Measurements from ENCODE around the gene TRAM2.

Gene TRAM2

GRCh38 chr6:52502306-52503029 is 74.4 kb downstream of the TRAM2 start:
- WGBS (ENCODE audit: insufficient coverage): 87% methylated on average over 18 of the region's 20 CpGs
- Histone ChIP-seq H3K36me3 (ENCODE audit: control insufficient read depth in 4 of 4, insufficient read depth in 4 of 4, low read length in 3 of 4) (peaks cover 0 to 38% (median 19%) of the 10 kb centered on the region in 4 experiments), H3K27me3 (replicated peaks in 2 of 5; ENCODE audit: control insufficient read depth in 4 of 5, insufficient read depth in 5 of 5, low read length in 4 of 5) (no peaks in the 10 kb centered on the region), H3K4me3 (ENCODE audit: control insufficient read depth in 1 of 7, extremely low read depth in 1 of 7, insufficient read depth in 4 of 7, low read depth in 2 of 7, low read length in 6 of 7) (no peak overlapping the region), H3K27ac (ENCODE audit: insufficient read depth in 1 of 2, low read depth in 1 of 2, low read length in 2 of 2, poor library complexity in 1 of 2, severe bottlenecking in 2 of 2) (no peak overlapping the region), H3K4me1 (ENCODE audit: control extremely low read depth in 1 of 4, control insufficient read depth in 4 of 4, insufficient read depth in 4 of 4, low read length in 3 of 4) (peaks cover 0 to 16% (median 14%) of the 10 kb centered on the region in 4 experiments), H3K9me3 (ENCODE audit: control extremely low read depth in 1 of 5, control insufficient read depth in 4 of 5, insufficient read depth in 2 of 5, low read depth in 1 of 5, low read length in 4 of 5) (no peaks in the 10 kb centered on the region)
- CTCF ChIA-PET: no interaction called here
- DNase-seq: no peak
- POLR2A ChIA-PET: no interaction called here

GRCh38 chr6:52500238-52501129 is 76.4 kb downstream of the TRAM2 start:
- WGBS (ENCODE audit: insufficient coverage): 100% methylated on average over 4 of the region's 9 CpGs
- H3K9me3 ChIP-seq (ENCODE audit: control extremely low read depth in 1 of 5, control insufficient read depth in 4 of 5, insufficient read depth in 2 of 5, low read depth in 1 of 5, low read length in 4 of 5): no peaks in the 10 kb centered on the region
- peaks cover 0 to 16% (median 14%) of the 10 kb centered on the region in 4 experiments for H3K4me1 ChIP-seq (ENCODE audit: control extremely low read depth in 1 of 4, control insufficient read depth in 4 of 4, insufficient read depth in 4 of 4, low read length in 3 of 4)
- CTCF ChIA-PET: interaction anchor here (1.7 kb wide), 1 partner anchor 76 kb away, joined by 4 read pairs; the partner anchor contains the start of gene TRAM2
- POLR2A ChIA-PET: no interaction called here
- DNase-seq: no peak
- H3K36me3 ChIP-seq (ENCODE audit: control insufficient read depth in 4 of 4, insufficient read depth in 4 of 4, low read length in 3 of 4): peaks cover 0 to 25% (median 12%) of the 10 kb centered on the region in 4 experiments
- no peaks in the 10 kb centered on the region for H3K27me3 ChIP-seq (replicated peaks in 2 of 5; ENCODE audit: control insufficient read depth in 4 of 5, insufficient read depth in 5 of 5, low read length in 4 of 5)
- H3K27ac ChIP-seq (ENCODE audit: insufficient read depth in 1 of 2, low read depth in 1 of 2, low read length in 2 of 2, poor library complexity in 1 of 2, severe bottlenecking in 2 of 2): no peak overlapping the region
- H3K4me3 ChIP-seq (ENCODE audit: control insufficient read depth in 1 of 7, extremely low read depth in 1 of 7, insufficient read depth in 4 of 7, low read depth in 2 of 7, low read length in 6 of 7): no peak overlapping the region

- Histone ChIP-seq H3K36me3 (ENCODE audit: control insufficient read depth in 4 of 4, insufficient read depth in 4 of 4, low read length in 3 of 4) (peaks cover 0 to 22% (median 12%) of the 10 kb centered on the region in 4 experiments), H3K4me3 (ENCODE audit: control insufficient read depth in 1 of 7, extremely low read depth in 1 of 7, insufficient read depth in 4 of 7, low read depth in 2 of 7, low read length in 6 of 7) (no peak overlapping the region), H3K4me1 (ENCODE audit: control extremely low read depth in 1 of 4, control insufficient read depth in 4 of 4, insufficient read depth in 4 of 4, low read length in 3 of 4) (peaks cover 0 to 14% (median 11%) of the 10 kb centered on the region in 4 experiments), H3K27ac (ENCODE audit: insufficient read depth in 1 of 2, low read depth in 1 of 2, low read length in 2 of 2, poor library complexity in 1 of 2, severe bottlenecking in 2 of 2) (no peak overlapping the region), H3K27me3 (replicated peaks in 2 of 5; ENCODE audit: control insufficient read depth in 4 of 5, insufficient read depth in 5 of 5, low read length in 4 of 5) (no peaks in the 10 kb centered on the region), H3K9me3 (ENCODE audit: control extremely low read depth in 1 of 5, control insufficient read depth in 4 of 5, insufficient read depth in 2 of 5, low read depth in 1 of 5, low read length in 4 of 5) (no peaks in the 10 kb centered on the region)
- ChIA-PET CTCF (interaction anchor here (1.4 to 1.7 kb wide), 2 partner anchors 67 to 77 kb away, joined by 3 to 4 read pairs; partner anchors contain the start of gene TRAM2), POLR2A (no interaction called here)
- no peak for DNase-seq
- WGBS (ENCODE audit: insufficient coverage): 97% methylated on average over 8 of the region's 11 CpGs
Measured at GRCh38 chr6:52499681-52500236, 77.1 kb downstream of the TRAM2 start.

- no peak overlapping the region for H3K27ac ChIP-seq (ENCODE audit: insufficient read depth in 1 of 2, low read depth in 1 of 2, low read length in 2 of 2, poor library complexity in 1 of 2, severe bottlenecking in 2 of 2)
- CTCF ChIA-PET: interaction anchor here (1.4 kb wide), 1 partner anchor 68 kb away, joined by 3 read pairs; no protein-coding TSS in a partner anchor
- DNase-seq: no peak
Measured at GRCh38 chr6:52499026-52499425, 77.8 kb downstream of the TRAM2 start.

GRCh38 chr6:52498538-52499017 is 78.3 kb downstream of the TRAM2 start:
- H3K27ac ChIP-seq (ENCODE audit: insufficient read depth in 1 of 2, low read depth in 1 of 2, low read length in 2 of 2, poor library complexity in 1 of 2, severe bottlenecking in 2 of 2): no peak overlapping the region
- CTCF ChIA-PET: interaction anchor here (1.4 kb wide), 1 partner anchor 68 kb away, joined by 3 read pairs; no protein-coding TSS in a partner anchor
- POLR2A ChIA-PET: no interaction called here

More at GRCh38 chr6:52499026-52499425, 77.8 kb downstream of the TRAM2 start:
- Histone ChIP-seq H3K36me3 (ENCODE audit: control insufficient read depth in 4 of 4, insufficient read depth in 4 of 4, low read length in 3 of 4) (peaks cover 0 to 19% (median 12%) of the 10 kb centered on the region in 4 experiments), H3K9me3 (ENCODE audit: control extremely low read depth in 1 of 5, control insufficient read depth in 4 of 5, insufficient read depth in 2 of 5, low read depth in 1 of 5, low read length in 4 of 5) (no peaks in the 10 kb centered on the region), H3K4me1 (ENCODE audit: control extremely low read depth in 1 of 4, control insufficient read depth in 4 of 4, insufficient read depth in 4 of 4, low read length in 3 of 4) (peaks cover 0 to 7% (median 4%) of the 10 kb centered on the region in 4 experiments), H3K27me3 (replicated peaks in 2 of 5; ENCODE audit: control insufficient read depth in 4 of 5, insufficient read depth in 5 of 5, low read length in 4 of 5) (no peaks in the 10 kb centered on the region), H3K4me3 (ENCODE audit: control insufficient read depth in 1 of 7, extremely low read depth in 1 of 7, insufficient read depth in 4 of 7, low read depth in 2 of 7, low read length in 6 of 7) (no peak overlapping the region)
- WGBS (ENCODE audit: insufficient coverage): no CpG with 5 or more reads among the region's 1 CpG
- POLR2A ChIA-PET: no interaction called here

GRCh38 chr6:52497652-52498408 is 79.0 kb downstream of the TRAM2 start:
- Histone ChIP-seq H3K4me1 (ENCODE audit: control extremely low read depth in 1 of 4, control insufficient read depth in 4 of 4, insufficient read depth in 4 of 4, low read length in 3 of 4) (peaks cover 0 to 3% (median 0%) of the 10 kb centered on the region in 4 experiments), H3K36me3 (ENCODE audit: control insufficient read depth in 4 of 4, insufficient read depth in 4 of 4, low read length in 3 of 4) (peaks cover 0 to 17% (median 12%) of the 10 kb centered on the region in 4 experiments), H3K9me3 (ENCODE audit: control extremely low read depth in 1 of 5, control insufficient read depth in 4 of 5, insufficient read depth in 2 of 5, low read depth in 1 of 5, low read length in 4 of 5) (no peaks in the 10 kb centered on the region), H3K4me3 (ENCODE audit: control insufficient read depth in 1 of 7, extremely low read depth in 1 of 7, insufficient read depth in 4 of 7, low read depth in 2 of 7, low read length in 6 of 7) (no peak overlapping the region), H3K27ac (ENCODE audit: insufficient read depth in 1 of 2, low read depth in 1 of 2, low read length in 2 of 2, poor library complexity in 1 of 2, severe bottlenecking in 2 of 2) (no peak overlapping the region), H3K27me3 (replicated peaks in 2 of 5; ENCODE audit: control insufficient read depth in 4 of 5, insufficient read depth in 5 of 5, low read length in 4 of 5) (no peaks in the 10 kb centered on the region)
- DNase-seq: peak in 1 of 3 donors; percentile 6
- 98% methylated on average over 11 of the region's 14 CpGs for WGBS (ENCODE audit: insufficient coverage)
- ChIA-PET POLR2A (no interaction called here), CTCF (no interaction called here)

More at GRCh38 chr6:52498538-52499017, 78.3 kb downstream of the TRAM2 start:
- 96% methylated on average over 8 of the region's 11 CpGs for WGBS (ENCODE audit: insufficient coverage)
- Histone ChIP-seq H3K4me3 (ENCODE audit: control insufficient read depth in 1 of 7, extremely low read depth in 1 of 7, insufficient read depth in 4 of 7, low read depth in 2 of 7, low read length in 6 of 7) (no peak overlapping the region), H3K4me1 (ENCODE audit: control extremely low read depth in 1 of 4, control insufficient read depth in 4 of 4, insufficient read depth in 4 of 4, low read length in 3 of 4) (peaks cover 0 to 2% (median 2%) of the 10 kb centered on the region in 4 experiments), H3K27me3 (replicated peaks in 2 of 5; ENCODE audit: control insufficient read depth in 4 of 5, insufficient read depth in 5 of 5, low read length in 4 of 5) (no peaks in the 10 kb centered on the region), H3K36me3 (ENCODE audit: control insufficient read depth in 4 of 4, insufficient read depth in 4 of 4, low read length in 3 of 4) (peaks cover 0 to 19% (median 12%) of the 10 kb centered on the region in 4 experiments), H3K9me3 (ENCODE audit: control extremely low read depth in 1 of 5, control insufficient read depth in 4 of 5, insufficient read depth in 2 of 5, low read depth in 1 of 5, low read length in 4 of 5) (no peaks in the 10 kb centered on the region)
- DNase-seq: no peak

Measured in common myeloid progenitor, CD34-positive (primary cell).